ENCODE results near the gene IL26. TPM values are rescaled to one million over a fixed set of nuclear protein-coding genes. Genes with fewer than 3 reads are reported as not detected.

The IL26 gene
- total RNA-seq, 3 donors from 2014 or later = 0.28 to 2.6 (median 0.84) TPM

- DNase-seq = no peak
- no peaks in the 10 kb centered on the region for H3K36me3 Mint-ChIP-seq (ENCODE audit: insufficient read depth)
- H3K9me3 Mint-ChIP-seq = no peaks in the 10 kb centered on the region
- peaks cover 16% of the 10 kb centered on the region for H3K27me3 Mint-ChIP-seq (ENCODE audit: low read depth)
- peaks cover 4% of the 10 kb centered on the region for H3K4me1 Mint-ChIP-seq (ENCODE audit: low read depth)
- ATAC-seq = no peak
- H3K4me3 Mint-ChIP-seq = no peak overlapping the region
Measured at GRCh38 chr12:68252077-68252476, 26.5 kb upstream of the IL26 start.

DNA sequence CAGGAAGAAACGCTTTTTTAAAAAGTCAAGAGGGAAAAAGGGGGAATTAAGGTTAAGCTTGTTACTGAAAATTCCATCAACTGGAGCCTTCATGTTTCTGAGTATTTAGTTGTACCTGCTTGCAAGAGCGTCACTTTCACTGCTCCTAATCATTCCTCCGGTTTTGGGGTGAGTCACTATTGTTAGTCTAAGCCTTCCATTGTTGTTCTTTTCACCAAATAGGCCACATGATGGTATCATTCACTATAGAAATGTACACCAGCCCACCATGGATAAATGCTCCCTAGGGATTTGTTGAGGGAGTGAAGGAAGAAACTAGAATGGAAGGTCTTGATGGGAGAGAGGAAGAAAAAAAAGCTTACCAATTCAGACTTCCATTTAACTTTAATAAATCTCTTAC lies 24.8 kb upstream of the IL26 start:
- H3K27me3 Mint-ChIP-seq (ENCODE audit: low read depth) = peaks cover 20% of the 10 kb centered on the region
- peaks cover 4% of the 10 kb centered on the region for H3K4me1 Mint-ChIP-seq (ENCODE audit: low read depth)
- no peak for ATAC-seq
- no peak overlapping the region for H3K4me3 Mint-ChIP-seq
- DNase-seq = no peak
- no peaks in the 10 kb centered on the region for H3K9me3 Mint-ChIP-seq
- H3K36me3 Mint-ChIP-seq (ENCODE audit: insufficient read depth) = no peaks in the 10 kb centered on the region

DNA sequence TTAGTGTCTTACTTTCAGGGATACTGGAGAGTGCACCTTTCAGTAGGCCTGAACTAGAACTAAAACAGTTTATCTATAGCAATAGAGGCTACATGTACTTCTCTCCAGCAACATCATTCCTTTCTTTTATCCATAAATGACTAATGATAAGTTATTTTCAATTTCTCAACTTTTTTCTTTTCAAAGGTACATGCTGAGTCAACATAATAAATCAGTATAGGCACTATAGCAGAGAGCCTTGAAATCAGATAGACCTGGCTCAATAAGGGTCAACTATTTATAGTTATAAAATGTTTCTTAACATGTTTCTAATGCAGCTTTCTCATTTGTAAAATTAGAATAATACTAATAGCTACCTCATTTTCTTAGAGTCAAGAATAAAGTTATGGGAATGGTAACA lies 22.2 kb upstream of the IL26 start:
- no peak for ATAC-seq
- Mint-ChIP-seq H3K9me3 (peaks cover 2% of the 10 kb centered on the region), H3K27me3 (ENCODE audit: low read depth) (peaks cover 13% of the 10 kb centered on the region), H3K4me3 (no peak overlapping the region), H3K4me1 (ENCODE audit: low read depth) (peaks cover 6% of the 10 kb centered on the region), H3K36me3 (ENCODE audit: insufficient read depth) (no peaks in the 10 kb centered on the region)
- DNase-seq = no peak

DNA sequence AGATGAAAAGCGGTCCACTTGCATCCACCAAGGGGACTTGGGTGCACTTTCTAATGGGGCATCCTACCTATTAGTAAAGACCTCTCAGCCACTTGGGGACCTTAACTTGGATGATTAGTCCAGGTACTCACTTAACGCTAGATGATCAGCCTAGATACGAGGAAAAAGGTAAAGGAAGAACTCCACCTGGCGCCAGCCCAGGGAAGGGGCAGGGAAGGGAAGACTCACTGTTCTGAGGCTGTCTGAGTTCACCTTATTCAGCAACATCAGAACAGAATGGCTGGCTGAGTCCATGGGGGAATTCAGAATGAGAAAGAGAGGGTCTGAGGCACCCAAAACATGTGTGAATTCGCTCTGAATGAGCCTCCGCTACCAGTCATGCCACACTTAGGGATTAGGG lies 20.7 kb upstream of the IL26 start:
- no peak for ATAC-seq
- Mint-ChIP-seq H3K9me3 (peaks cover 3% of the 10 kb centered on the region), H3K4me3 (no peak overlapping the region), H3K27me3 (ENCODE audit: low read depth) (peaks cover 3% of the 10 kb centered on the region), H3K36me3 (ENCODE audit: insufficient read depth) (no peaks in the 10 kb centered on the region), H3K4me1 (ENCODE audit: low read depth) (peaks cover 8% of the 10 kb centered on the region)
- DNase-seq = no peak

- Mint-ChIP-seq H3K36me3 (ENCODE audit: insufficient read depth) (no peaks in the 10 kb centered on the region), H3K4me3 (no peak overlapping the region), H3K4me1 (ENCODE audit: low read depth) (peaks cover 18% of the 10 kb centered on the region), H3K27me3 (ENCODE audit: low read depth) (peaks cover 3% of the 10 kb centered on the region), H3K9me3 (peaks cover 3% of the 10 kb centered on the region)
- ATAC-seq (no peak), DNase-seq (no peak)
Measured at GRCh38 chr12:68245180-68246021, 19.8 kb upstream of the IL26 start.

DNA sequence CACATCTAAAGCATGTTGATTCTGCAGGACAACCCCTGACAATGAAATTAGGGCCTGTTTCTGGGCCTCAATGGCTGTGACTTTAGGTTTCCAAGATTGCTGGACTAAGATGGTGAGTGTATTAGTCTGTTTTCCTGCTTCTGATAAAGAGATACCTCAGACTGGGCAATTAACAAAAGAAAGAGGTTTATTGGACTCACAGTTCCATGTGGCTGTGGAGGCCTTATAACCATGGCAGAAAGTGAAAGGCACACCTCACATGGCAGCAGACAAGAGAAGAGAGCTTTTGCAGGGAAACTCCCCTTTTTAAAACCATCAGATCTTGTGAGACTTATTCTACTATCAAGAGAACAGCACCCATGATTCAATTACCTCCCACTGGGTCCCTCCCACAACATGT lies 17.2 kb upstream of the IL26 start:
- ATAC-seq (no peak), DNase-seq (no peak)
- Mint-ChIP-seq H3K4me1 (ENCODE audit: low read depth) (peaks cover 26% of the 10 kb centered on the region), H3K4me3 (no peak overlapping the region), H3K36me3 (ENCODE audit: insufficient read depth) (no peaks in the 10 kb centered on the region), H3K9me3 (peaks cover 3% of the 10 kb centered on the region), H3K27me3 (ENCODE audit: low read depth) (peaks cover 3% of the 10 kb centered on the region)

DNA sequence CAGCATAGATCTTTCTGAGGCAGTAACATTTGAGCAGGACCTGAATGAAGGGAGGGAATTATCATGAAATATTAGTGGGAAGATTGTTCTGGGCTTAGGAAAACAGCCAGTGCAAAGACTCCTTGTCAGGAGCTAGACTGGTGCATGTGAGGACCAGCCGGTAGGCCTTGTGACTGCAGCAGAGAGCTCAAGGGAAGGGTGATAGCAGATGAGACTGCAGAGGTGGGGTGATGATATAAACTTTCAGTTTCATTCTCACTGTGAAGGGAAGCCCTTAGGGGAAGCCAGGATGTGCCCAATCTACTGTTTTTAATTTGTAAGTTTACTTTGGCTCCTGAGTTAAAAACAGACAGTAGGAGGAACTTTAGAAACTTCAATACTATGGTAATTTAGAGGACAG lies 15.4 kb upstream of the IL26 start:
- peak; percentile 98 to 99 for ATAC-seq
- peak; percentile 31 for DNase-seq
- H3K9me3 Mint-ChIP-seq = peaks cover 3% of the 10 kb centered on the region
- H3K27me3 Mint-ChIP-seq (ENCODE audit: low read depth) = no peaks in the 10 kb centered on the region
- H3K4me1 Mint-ChIP-seq (ENCODE audit: low read depth) = peaks cover 43% of the 10 kb centered on the region
- peak overlapping the region; percentile 14 for H3K4me3 Mint-ChIP-seq
- H3K36me3 Mint-ChIP-seq (ENCODE audit: insufficient read depth) = no peaks in the 10 kb centered on the region

GRCh38 chr12:68240079-68240478 lies 14.5 kb upstream of the IL26 start:
- ATAC-seq (no peak), DNase-seq (no peak)
- Mint-ChIP-seq H3K4me1 (ENCODE audit: low read depth) (peaks cover 48% of the 10 kb centered on the region), H3K36me3 (ENCODE audit: insufficient read depth) (no peaks in the 10 kb centered on the region), H3K27me3 (ENCODE audit: low read depth) (no peaks in the 10 kb centered on the region), H3K9me3 (peaks cover 3% of the 10 kb centered on the region), H3K4me3 (no peak overlapping the region)

DNA sequence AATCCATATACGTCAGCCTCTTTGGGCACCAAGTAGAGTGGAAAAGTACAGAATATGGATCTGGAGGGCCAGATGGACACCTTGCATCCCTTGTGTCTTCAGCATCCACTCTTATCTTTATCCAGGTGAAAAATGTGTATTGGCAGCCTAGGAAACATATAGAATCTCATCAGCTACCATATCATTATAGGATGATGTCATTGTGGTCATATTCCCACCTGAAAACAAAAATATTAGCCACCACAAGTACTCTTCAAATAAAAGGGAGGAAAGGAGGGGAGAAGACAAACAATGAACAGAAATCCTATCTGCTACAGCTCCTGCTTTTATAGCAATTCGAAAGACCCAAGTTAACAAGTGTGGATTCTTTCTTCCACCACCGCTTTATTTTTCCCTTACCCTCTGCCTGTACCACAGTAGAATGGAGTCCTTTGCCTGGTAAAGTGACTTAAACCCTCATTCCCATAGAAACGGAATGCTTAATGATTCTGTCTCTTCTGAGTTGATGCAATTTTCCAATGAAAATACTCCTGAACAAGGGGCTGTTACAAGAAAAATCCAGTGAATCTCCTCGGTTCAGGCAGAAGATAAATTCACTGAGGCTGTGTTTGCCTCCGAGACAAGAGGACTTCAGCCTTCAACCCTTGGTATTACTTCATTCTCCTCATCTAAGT lies 13.8 kb upstream of the IL26 start:
- DNase-seq (no peak), ATAC-seq (no peak)
- Mint-ChIP-seq H3K36me3 (ENCODE audit: insufficient read depth) (no peaks in the 10 kb centered on the region), H3K4me3 (no peak overlapping the region), H3K9me3 (peaks cover 3% of the 10 kb centered on the region), H3K27me3 (ENCODE audit: low read depth) (no peaks in the 10 kb centered on the region), H3K4me1 (ENCODE audit: low read depth) (peaks cover 52% of the 10 kb centered on the region)

DNA sequence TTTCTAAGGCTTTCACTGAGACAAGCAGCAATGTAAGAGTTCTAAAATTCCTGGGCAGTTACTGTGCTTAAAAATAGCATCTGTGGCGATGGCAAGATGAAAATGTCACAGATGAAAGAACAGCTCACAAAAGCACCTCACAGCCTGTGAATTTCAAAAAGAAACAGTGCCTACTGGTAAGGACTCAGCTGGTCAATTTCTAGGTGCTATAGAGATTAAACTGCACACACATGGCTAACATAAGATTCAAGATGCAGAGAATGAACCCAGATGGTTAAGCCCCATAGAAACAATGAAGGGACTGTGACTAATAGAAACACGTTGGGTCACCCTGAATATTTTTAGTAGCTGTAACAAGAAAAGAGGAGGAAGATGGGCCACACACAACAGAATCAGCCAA lies 12.0 kb upstream of the IL26 start:
- H3K4me3 Mint-ChIP-seq = peak overlapping the region; percentile 65
- no peak for ATAC-seq
- no peak for DNase-seq
- peaks cover 1% of the 10 kb centered on the region for H3K36me3 Mint-ChIP-seq (ENCODE audit: insufficient read depth)
- peaks cover 1% of the 10 kb centered on the region for H3K27me3 Mint-ChIP-seq (ENCODE audit: low read depth)
- H3K4me1 Mint-ChIP-seq (ENCODE audit: low read depth) = peaks cover 54% of the 10 kb centered on the region
- peaks cover under 1% of the 10 kb centered on the region for H3K9me3 Mint-ChIP-seq

- Mint-ChIP-seq H3K4me1 (ENCODE audit: low read depth) (peaks cover 54% of the 10 kb centered on the region), H3K4me3 (peak overlapping the region; percentile 65), H3K27me3 (ENCODE audit: low read depth) (peaks cover 1% of the 10 kb centered on the region), H3K36me3 (ENCODE audit: insufficient read depth) (peaks cover 1% of the 10 kb centered on the region), H3K9me3 (no peaks in the 10 kb centered on the region)
- no peak for DNase-seq
- no peak for ATAC-seq
Measured at GRCh38 chr12:68237078-68237477, 11.5 kb upstream of the IL26 start.

DNA sequence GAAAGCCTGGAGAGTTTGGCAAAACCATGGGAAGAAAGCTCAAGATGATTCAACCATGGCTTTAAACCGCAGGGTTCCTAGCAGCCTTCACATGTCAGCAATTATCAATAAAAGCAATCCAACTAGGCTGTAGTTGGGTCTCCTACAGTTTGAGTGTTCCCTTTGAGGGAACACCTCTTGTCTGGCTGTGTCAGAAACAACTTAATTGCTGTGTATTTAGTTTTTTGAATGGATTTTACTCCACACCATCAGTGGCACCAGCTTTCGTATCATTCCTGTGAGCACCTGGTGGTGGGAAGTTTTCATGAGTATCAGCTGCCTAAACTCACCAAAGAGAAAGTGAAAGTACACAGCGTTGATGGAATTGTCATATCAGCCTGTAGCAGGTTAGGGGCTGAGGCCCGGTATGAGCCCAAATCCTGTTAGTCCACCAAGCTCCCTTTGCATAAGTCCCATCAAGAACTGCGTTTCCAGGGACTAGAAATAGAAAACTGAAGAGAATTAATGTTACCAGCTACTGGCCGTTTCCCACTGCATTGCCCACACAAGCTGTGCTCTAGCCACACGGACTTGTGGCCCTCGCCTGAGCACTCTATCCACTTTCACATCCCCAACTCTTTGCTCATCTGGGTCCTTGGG lies 10.9 kb upstream of the IL26 start:
- peaks cover 51% of the 10 kb centered on the region for H3K4me1 Mint-ChIP-seq (ENCODE audit: low read depth)
- H3K36me3 Mint-ChIP-seq (ENCODE audit: insufficient read depth) = peaks cover 1% of the 10 kb centered on the region
- peaks cover 1% of the 10 kb centered on the region for H3K27me3 Mint-ChIP-seq (ENCODE audit: low read depth)
- ATAC-seq (peak; percentile 60 to 61), DNase-seq (no peak)
- H3K9me3 Mint-ChIP-seq = no peaks in the 10 kb centered on the region
- H3K4me3 Mint-ChIP-seq = peak overlapping the region; percentile 65

DNA sequence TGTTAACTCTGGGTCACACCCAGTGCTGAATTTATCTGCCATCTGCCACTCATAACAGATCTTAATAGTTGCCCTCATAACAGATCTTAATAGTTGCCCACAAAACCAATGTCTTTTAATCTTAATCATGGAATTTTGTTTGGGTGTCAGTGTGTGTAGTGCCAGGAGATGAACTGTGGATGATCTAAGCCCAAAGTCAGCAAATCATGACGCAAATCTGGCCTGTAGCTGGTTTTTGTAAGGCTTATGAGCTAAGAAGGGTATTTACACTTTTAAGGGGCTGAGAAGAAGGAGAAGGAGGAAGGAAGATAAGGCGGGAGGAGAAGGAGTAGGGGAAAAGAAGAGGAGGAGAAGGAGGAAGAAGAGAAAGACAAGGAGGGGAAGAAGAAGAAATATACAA lies 10.0 kb upstream of the IL26 start:
- Mint-ChIP-seq H3K36me3 (ENCODE audit: insufficient read depth) (peaks cover 1% of the 10 kb centered on the region), H3K27me3 (ENCODE audit: low read depth) (peaks cover 1% of the 10 kb centered on the region), H3K4me3 (peak overlapping the region; percentile 1), H3K4me1 (ENCODE audit: low read depth) (peaks cover 42% of the 10 kb centered on the region), H3K9me3 (no peaks in the 10 kb centered on the region)
- DNase-seq = no peak
- no peak for ATAC-seq

DNA sequence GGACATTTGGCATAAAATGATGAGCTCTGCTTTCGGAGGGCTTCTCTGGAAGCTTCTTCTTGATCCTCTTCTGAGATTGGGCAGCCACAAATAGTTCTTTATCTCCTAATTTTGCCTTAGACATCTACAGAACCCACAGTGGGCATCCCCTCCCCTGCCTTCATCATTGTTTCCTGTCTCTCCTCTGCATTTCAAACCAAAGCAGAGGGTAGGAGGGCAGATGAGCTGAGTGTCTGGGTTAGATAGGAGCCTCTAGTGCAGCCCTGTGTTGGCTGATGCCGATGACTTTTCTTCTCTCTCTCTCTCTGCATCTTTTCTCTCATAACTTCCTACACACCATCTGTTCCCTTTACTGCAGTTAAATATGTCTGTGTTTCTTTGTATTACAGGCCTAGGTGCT lies 8.5 kb upstream of the IL26 start:
- Mint-ChIP-seq H3K4me1 (ENCODE audit: low read depth) (peaks cover 34% of the 10 kb centered on the region), H3K36me3 (ENCODE audit: insufficient read depth) (peaks cover 1% of the 10 kb centered on the region), H3K9me3 (no peaks in the 10 kb centered on the region), H3K4me3 (no peak overlapping the region), H3K27me3 (ENCODE audit: low read depth) (peaks cover 1% of the 10 kb centered on the region)
- DNase-seq (no peak), ATAC-seq (peak in 1 of 2 donors; percentile 26)
